ENCODE data around the gene MEGF8.

DNA sequence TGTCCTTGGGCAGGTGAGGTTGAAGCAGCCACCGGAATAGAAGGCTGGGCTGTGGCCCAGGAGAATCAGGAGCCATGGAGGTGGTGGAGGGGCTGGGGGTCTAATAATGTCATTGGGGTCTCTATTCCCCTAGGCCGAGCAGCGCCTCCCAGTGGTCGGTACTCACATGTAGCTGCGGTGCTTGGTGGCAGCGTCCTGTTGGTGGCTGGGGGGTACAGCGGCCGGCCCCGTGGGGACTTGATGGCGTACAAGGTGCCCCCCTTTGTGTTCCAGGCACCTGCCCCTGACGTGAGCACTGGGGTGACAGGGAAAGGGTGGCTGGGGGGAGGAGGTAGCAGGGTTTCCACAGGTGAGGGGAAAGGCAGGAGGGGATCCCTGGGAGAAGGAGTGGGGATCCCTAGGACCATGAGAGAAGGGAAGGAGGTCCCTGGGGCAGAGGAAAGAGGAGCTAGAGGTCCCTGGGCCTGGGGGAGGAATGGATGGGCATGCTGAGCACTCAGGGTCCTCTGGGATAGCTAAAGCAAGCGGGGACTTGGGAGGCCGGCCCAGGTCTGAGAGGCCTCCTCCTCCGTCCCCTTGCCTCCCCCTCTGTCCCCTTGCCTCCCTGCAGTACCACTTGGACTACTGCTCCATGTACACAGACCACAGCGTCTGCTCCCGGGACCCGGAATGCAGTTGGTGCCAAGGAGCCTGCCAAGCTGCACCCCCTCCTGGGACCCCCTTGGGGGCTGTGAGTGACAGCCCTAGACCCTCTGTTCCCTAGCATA lies 18.1 kb downstream of the MEGF8 start:
- TF ChIP-seq GATA2 (IDR thresholded peaks at IDR 0.05; ENCODE audit: low read depth, low read length), result no peak
- no peak for TF ChIP-seq GATA3 (IDR thresholded peaks at IDR 0.05; ENCODE audit: low read depth, low read length)

All from SH-SY5Y (cell line).